ENCODE results near the gene RAD51B. TPM values are rescaled to one million over a fixed set of nuclear protein-coding genes. Genes with fewer than 3 reads are reported as not detected.

Gene RAD51B
- total RNA-seq, 4 donors from 2014 or later: 5.0 to 31.8 (median 20.6) TPM

DNA sequence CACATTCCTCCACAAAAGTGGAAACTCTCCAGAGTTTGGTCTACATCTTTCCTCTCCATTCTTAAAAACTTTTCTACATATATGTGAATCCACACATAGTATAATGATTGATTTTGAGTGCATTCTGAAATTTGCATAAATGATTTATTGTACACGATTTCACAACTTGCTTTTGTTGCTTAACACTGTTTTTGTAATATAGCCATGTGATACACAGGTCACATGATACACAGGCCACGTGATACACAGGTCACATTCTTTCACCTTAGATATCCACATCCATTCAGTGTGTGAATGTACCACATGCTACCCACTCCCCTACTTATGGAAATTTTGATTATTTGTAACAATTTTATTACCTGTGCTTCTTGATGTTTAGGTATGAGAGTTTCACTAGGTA, 654.2 kb downstream of the RAD51B start:
- Histone ChIP-seq H3K27me3 (no peaks in the 10 kb centered on the region), H3K27ac (no peak overlapping the region), H3K4me1 (peaks cover 0 to 8% (median 0%) of the 10 kb centered on the region in 4 donors), H3K9me3 (no peaks in the 10 kb centered on the region), H3K4me3 (no peak overlapping the region), H3K36me3 (no peaks in the 10 kb centered on the region)
- in situ Hi-C loops (cut with MboI; ENCODE audit: low pct_ligation_motif_present in 1 of 4, low pct_unique_long_range_greater_than_20kb in 1 of 4, low sequenced_read_pairs in 3 of 4) (no loop called here), intact Hi-C loops (cut with DNase I; ENCODE audit: low total_unique reads) (no loop called here)
- DNase-seq: no peak
- TF ChIP-seq EP300 (IDR thresholded peaks at IDR 0.05; ENCODE audit: low read depth) (no peak), POLR2AphosphoS5 (IDR thresholded peaks at IDR 0.05) (no peak), POLR2A (IDR thresholded peaks at IDR 0.05) (no peak)
- TF ChIP-seq, protein P1, sequence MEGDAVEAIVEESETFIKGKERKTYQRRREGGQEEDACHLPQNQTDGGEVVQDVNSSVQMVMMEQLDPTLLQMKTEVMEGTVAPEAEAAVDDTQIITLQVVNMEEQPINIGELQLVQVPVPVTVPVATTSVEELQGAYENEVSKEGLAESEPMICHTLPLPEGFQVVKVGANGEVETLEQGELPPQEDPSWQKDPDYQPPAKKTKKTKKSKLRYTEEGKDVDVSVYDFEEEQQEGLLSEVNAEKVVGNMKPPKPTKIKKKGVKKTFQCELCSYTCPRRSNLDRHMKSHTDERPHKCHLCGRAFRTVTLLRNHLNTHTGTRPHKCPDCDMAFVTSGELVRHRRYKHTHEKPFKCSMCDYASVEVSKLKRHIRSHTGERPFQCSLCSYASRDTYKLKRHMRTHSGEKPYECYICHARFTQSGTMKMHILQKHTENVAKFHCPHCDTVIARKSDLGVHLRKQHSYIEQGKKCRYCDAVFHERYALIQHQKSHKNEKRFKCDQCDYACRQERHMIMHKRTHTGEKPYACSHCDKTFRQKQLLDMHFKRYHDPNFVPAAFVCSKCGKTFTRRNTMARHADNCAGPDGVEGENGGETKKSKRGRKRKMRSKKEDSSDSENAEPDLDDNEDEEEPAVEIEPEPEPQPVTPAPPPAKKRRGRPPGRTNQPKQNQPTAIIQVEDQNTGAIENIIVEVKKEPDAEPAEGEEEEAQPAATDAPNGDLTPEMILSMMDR (IDR thresholded peaks at IDR 0.05): no peak
- WGBS, 2 donors (ENCODE audit: low coverage in 1 of 2): 78 to 83% methylated on average over 2 of the region's 2 CpGs

GRCh38 chr14:68474741-68475140, 655.2 kb downstream of the RAD51B start:
- intact Hi-C loops (cut with DNase I; ENCODE audit: low total_unique reads) (no loop called here), in situ Hi-C loops (cut with MboI; ENCODE audit: low pct_ligation_motif_present in 1 of 4, low pct_unique_long_range_greater_than_20kb in 1 of 4, low sequenced_read_pairs in 3 of 4) (no loop called here)
- no peak for TF ChIP-seq POLR2A (IDR thresholded peaks at IDR 0.05)
- TF ChIP-seq POLR2AphosphoS5 (IDR thresholded peaks at IDR 0.05): no peak
- TF ChIP-seq EP300 (IDR thresholded peaks at IDR 0.05; ENCODE audit: low read depth): no peak
- TF ChIP-seq, protein P1 (IDR thresholded peaks at IDR 0.05): no peak
- 86% methylated on average over 4 of the region's 4 CpGs; no CpG with 5 or more reads in 1 of the 2 donors for WGBS, 2 donors (ENCODE audit: low coverage in 1 of 2)
- H3K27me3 ChIP-seq: no peaks in the 10 kb centered on the region
- H3K27ac ChIP-seq: no peak overlapping the region
- no peaks in the 10 kb centered on the region for H3K9me3 ChIP-seq
- no peaks in the 10 kb centered on the region for H3K36me3 ChIP-seq
- H3K4me1 ChIP-seq: peaks cover 0 to 8% (median 0%) of the 10 kb centered on the region in 4 donors
- DNase-seq: no peak
- H3K4me3 ChIP-seq: no peak overlapping the region

DNA sequence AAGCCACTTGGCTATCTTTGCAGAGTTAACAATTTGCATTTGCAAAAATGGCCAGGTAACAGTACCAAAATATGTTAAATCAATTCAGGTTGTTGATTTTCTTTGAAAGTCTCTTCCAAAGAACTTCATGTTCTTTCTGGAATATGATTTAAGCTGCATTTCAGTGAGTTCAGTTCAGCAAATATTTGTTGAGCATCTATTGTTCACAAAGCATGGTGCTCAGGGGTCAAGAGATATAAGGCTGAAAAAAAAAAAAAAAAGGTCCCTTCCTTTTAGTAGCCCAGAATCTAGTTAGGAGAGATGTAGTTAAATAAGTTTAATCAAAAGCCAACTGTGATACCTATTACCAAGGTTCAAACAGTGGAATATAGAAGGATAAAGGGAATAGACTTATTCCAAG, 656.2 kb downstream of the RAD51B start:
- DNase-seq: no peak
- Histone ChIP-seq H3K27me3 (no peaks in the 10 kb centered on the region), H3K4me1 (peaks cover 0 to 8% (median 0%) of the 10 kb centered on the region in 4 donors), H3K4me3 (no peak overlapping the region), H3K9me3 (no peaks in the 10 kb centered on the region), H3K36me3 (no peaks in the 10 kb centered on the region), H3K27ac (peak overlapping the region; percentile 12 to 57 (median 28))
- in situ Hi-C loops (cut with MboI; ENCODE audit: low pct_ligation_motif_present in 1 of 4, low pct_unique_long_range_greater_than_20kb in 1 of 4, low sequenced_read_pairs in 3 of 4) (no loop called here), intact Hi-C loops (cut with DNase I; ENCODE audit: low total_unique reads) (no loop called here)
- TF ChIP-seq POLR2AphosphoS5 (IDR thresholded peaks at IDR 0.05) (no peak), POLR2A (IDR thresholded peaks at IDR 0.05) (no peak), EP300 (IDR thresholded peaks at IDR 0.05; ENCODE audit: low read depth) (no peak)
- TF ChIP-seq, protein P1 (IDR thresholded peaks at IDR 0.05): no peak

GRCh38 chr14:68476212-68477109, 656.9 kb downstream of the RAD51B start:
- TF ChIP-seq POLR2AphosphoS5 (IDR thresholded peaks at IDR 0.05) (peak; percentile 41 to 59 (median 47)), EP300 (IDR thresholded peaks at IDR 0.05; ENCODE audit: low read depth) (peak; percentile 14)
- TF ChIP-seq, protein P1 (IDR thresholded peaks at IDR 0.05): no peak
- Histone ChIP-seq H3K9me3 (no peaks in the 10 kb centered on the region), H3K4me3 (no peak overlapping the region), H3K36me3 (no peaks in the 10 kb centered on the region), H3K27me3 (no peaks in the 10 kb centered on the region), H3K4me1 (peaks cover 0 to 8% (median 0%) of the 10 kb centered on the region in 4 donors), H3K27ac (peak overlapping the region; percentile 43 to 81 (median 58))
- peak; percentile 35 for DNase-seq
- intact Hi-C loops (cut with DNase I; ENCODE audit: low total_unique reads): no loop called here
- 60 to 96% methylated on average over 5 to 10 of the region's 10 CpGs for WGBS, 2 donors (ENCODE audit: low coverage in 1 of 2)
- in situ Hi-C loops (cut with MboI; ENCODE audit: low pct_ligation_motif_present in 1 of 4, low pct_unique_long_range_greater_than_20kb in 1 of 4, low sequenced_read_pairs in 3 of 4): no loop called here
